AG04450 (cell line): ENCODE measurements around the gene ORAI2. TPM values are rescaled to one million over a fixed set of nuclear protein-coding genes. Genes with fewer than 3 reads are reported as not detected.
A peak's percentile ranks its signal among the peaks of the same experiment; 100 is the strongest.

ENCODE experiments used
- CTCF ChIA-PET: fragments of 300-600, 350-600 bp; formaldehyde crosslinking; extraction: SDS; loops from one replicate; lab custom pipeline; 2022; ENCODE audit warnings: antibody characterized with exemption, inconsistent platforms; lab: Charles Lee
- POLR2A ChIA-PET: fragments of 350-600 bp; formaldehyde crosslinking; extraction: SDS; loops from one replicate; lab custom pipeline; 2021; ENCODE audit warnings: antibody characterized with exemption, inconsistent platforms; lab: Yijun Ruan, JAX
- DNase-seq: peaks from one replicate; pipeline ENCODE4 v3.0.0-alpha.2; 2011; ENCODE audit warnings: low read depth, low spot score
- H3K27ac ChIP-seq: one replicate; pipeline ENCODE4 v1.5.1; 2012; ENCODE audit warnings: low read depth, low read length, control low read depth
- H3K27me3 ChIP-seq: one replicate; pipeline ENCODE4 v1.6.0; 2012; ENCODE audit warnings: low read length; ENCODE audit not compliant: control insufficient read depth, insufficient read depth
- H3K4me3 ChIP-seq: 2 replicates; pipeline ENCODE4 v1.5.1; 2011; ENCODE audit warnings: mild to moderate bottlenecking, low read depth, low read length, control low read depth
- H3K9me3 ChIP-seq: 2 replicates; pipeline ENCODE4 v1.5.1; 2012; ENCODE audit warnings: low read length; ENCODE audit not compliant: control insufficient read depth, insufficient read depth
- CTCF ChIP-seq: IDR thresholded peaks from 2 replicates; pipeline ENCODE4 v1.5.1; 2011; ENCODE audit warnings: low read depth, low read length, control low read depth, inconsistent platforms
- polyA plus RNA-seq: library from polyadenylated mRNA; depleted of rRNA; stranded (reverse); fragments of >200 nt; gene quantifications from 2 replicates; pipeline ENCODE4 v1.2.3, GENCODE V29; 2011

Gene ORAI2
- polyA plus RNA-seq, 1 experiment: 27.8 TPM

GRCh38 chr7:102392330-102392729, 41.0 kb upstream of the ORAI2 start:
- CTCF ChIA-PET: interaction anchor here (2.5 kb wide), 1 partner anchor 114 kb away, joined by 20 read pairs; no protein-coding TSS in a partner anchor

GRCh38 chr7:102393467-102393866, 39.9 kb upstream of the ORAI2 start:
- no peak overlapping the region for H3K27ac ChIP-seq
- CTCF ChIA-PET: interaction anchor here (0.8 to 2.5 kb wide), 2 partner anchors 9 to 115 kb away, joined by 4 to 20 read pairs; no protein-coding TSS in a partner anchor

More at GRCh38 chr7:102392330-102392729, 41.0 kb upstream of the ORAI2 start:
- Histone ChIP-seq H3K27me3 (no peaks in the 10 kb centered on the region), H3K27ac (no peak overlapping the region), H3K9me3 (no peaks in the 10 kb centered on the region; the same call in 1 of the 2 replicates), H3K4me3 (no peak overlapping the region)
- no peak for TF ChIP-seq CTCF
- POLR2A ChIA-PET: no interaction called here
- DNase-seq: no peak

GRCh38 chr7:102395592-102395872, 37.8 kb upstream of the ORAI2 start:
- Histone ChIP-seq H3K9me3 (no peaks in the 10 kb centered on the region; the same call in 1 of the 2 replicates), H3K27me3 (no peaks in the 10 kb centered on the region), H3K4me3 (peak overlapping the region; percentile 89), H3K27ac (peak overlapping the region; percentile 89)
- ChIA-PET CTCF (interaction anchor here (1.5 to 3.0 kb wide), 2 partner anchors 9 to 123 kb away, joined by 5 to 11 read pairs; no protein-coding TSS in a partner anchor), POLR2A (interaction anchor here (0.7 to 0.8 kb wide), 2 partner anchors 17 to 231 kb away, joined by 3 to 4 read pairs; no protein-coding TSS in a partner anchor)
- no peak for TF ChIP-seq CTCF
- DNase-seq: no peak

More at GRCh38 chr7:102393467-102393866, 39.9 kb upstream of the ORAI2 start:
- no peak for TF ChIP-seq CTCF
- Histone ChIP-seq H3K4me3 (no peak overlapping the region), H3K27me3 (no peaks in the 10 kb centered on the region), H3K9me3 (no peaks in the 10 kb centered on the region; the same call in 1 of the 2 replicates)
- no peak for DNase-seq
- POLR2A ChIA-PET: no interaction called here

- no peak for TF ChIP-seq CTCF
- Histone ChIP-seq H3K27me3 (no peaks in the 10 kb centered on the region), H3K4me3 (peak within 1 kb of the TSS; percentile 89), H3K9me3 (no peaks in the 10 kb centered on the region; the same call in 1 of the 2 replicates), H3K27ac (peak within 1 kb of the TSS; percentile 89)
- ChIA-PET CTCF (interaction anchor here (0.9 to 3.0 kb wide), 3 partner anchors 8 to 123 kb away, joined by 3 to 11 read pairs (median 5); no protein-coding TSS in a partner anchor), POLR2A (interaction anchor here (0.6 to 0.8 kb wide), 4 partner anchors 8 to 231 kb away, joined by 3 to 4 read pairs (median 3); no protein-coding TSS in a partner anchor)
- DNase-seq: peak; percentile 77
Measured at GRCh38 chr7:102395873-102396709, 37.3 kb upstream of the ORAI2 start, which contains the start of gene PRKRIP1. Gene PRKRIP1 (plus strand): TSS chr7:102396363. CDS start chr7:102396412, 49 bp downstream.
